Effector CD4-positive, alpha-beta T cell (primary cell): Measurements from ENCODE around the gene ZBTB22.
"Not testable (repeated sequence)": the region's sequence is repeated elsewhere in the genome, so short reads cannot be mapped to it uniquely, and the experiment has no call there.

Source experiments
- DNase-seq: peaks from one replicate; pipeline ENCODE4 v3.0.0-alpha.2; 2020

The ZBTB22 gene

GRCh38 chr6:33278810-33279209 lies 38.7 kb downstream of the ZBTB22 start:
- DNase-seq, result no peak

GRCh38 chr6:33278392-33278741 lies 39.2 kb downstream of the ZBTB22 start:
- no peak for DNase-seq

GRCh38 chr6:33277663-33278391 lies 39.7 kb downstream of the ZBTB22 start:
- DNase-seq, result no peak

DNA sequence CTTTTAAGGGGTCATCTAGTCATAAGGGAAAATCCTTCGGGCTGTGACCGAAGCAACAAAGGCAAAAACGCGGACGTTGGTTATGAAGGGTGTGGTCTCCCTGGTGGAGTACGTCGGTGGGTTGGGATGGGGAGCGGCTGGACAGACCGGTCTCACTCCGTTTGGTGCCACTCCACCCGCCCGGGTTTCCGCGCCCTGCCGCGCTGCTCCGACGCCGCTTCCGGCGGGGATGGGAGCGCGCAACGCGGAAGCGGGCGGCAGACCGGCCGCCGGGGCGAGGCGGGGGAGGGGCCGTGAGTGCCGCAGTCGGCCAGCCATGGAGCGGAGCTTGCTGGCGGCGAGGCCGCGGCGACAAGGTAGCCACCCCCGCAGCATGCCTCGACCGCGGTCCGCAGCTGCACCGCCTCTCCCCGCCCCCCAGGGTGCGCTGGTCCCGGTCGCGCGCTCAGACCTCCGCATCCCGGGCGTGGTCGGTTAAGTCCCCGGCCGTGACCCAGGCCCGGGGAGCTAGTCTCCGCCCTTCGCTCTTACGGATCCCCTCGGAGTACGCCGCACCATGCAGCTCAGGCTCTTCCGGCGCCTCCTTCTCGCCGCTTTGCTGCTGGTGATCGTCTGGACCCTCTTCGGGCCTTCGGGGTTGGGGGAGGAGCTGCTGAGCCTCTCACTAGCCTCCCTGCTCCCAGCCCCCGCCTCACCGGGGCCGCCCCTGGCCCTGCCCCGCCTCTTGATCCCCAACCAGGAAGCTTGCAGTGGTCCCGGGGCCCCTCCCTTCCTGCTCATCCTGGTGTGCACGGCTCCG lies 40.5 kb downstream of the ZBTB22 start, which contains the start of gene B3GALT4:
Gene B3GALT4 (plus strand): TSS at position 260 of the 799 bp plus-strand sequence. CDS start 297 bp downstream, at position 557.
- DNase-seq, result peak; percentile 59

DNA sequence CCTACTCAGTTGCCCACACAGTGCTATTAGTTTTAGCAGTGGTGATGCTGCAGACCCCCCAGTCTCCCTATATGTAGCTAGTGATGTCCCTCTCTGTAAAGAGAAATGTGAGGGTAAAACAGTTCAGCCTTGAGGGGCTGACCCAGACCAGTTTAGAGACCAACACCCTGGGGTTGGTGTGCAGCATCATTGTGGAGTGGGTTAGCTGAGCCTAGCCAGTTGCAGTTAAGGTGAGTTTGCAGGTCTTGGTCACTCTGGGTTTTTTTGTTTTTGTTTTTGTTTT lies 41.0 kb downstream of the ZBTB22 start:
- DNase-seq, result no peak

DNA sequence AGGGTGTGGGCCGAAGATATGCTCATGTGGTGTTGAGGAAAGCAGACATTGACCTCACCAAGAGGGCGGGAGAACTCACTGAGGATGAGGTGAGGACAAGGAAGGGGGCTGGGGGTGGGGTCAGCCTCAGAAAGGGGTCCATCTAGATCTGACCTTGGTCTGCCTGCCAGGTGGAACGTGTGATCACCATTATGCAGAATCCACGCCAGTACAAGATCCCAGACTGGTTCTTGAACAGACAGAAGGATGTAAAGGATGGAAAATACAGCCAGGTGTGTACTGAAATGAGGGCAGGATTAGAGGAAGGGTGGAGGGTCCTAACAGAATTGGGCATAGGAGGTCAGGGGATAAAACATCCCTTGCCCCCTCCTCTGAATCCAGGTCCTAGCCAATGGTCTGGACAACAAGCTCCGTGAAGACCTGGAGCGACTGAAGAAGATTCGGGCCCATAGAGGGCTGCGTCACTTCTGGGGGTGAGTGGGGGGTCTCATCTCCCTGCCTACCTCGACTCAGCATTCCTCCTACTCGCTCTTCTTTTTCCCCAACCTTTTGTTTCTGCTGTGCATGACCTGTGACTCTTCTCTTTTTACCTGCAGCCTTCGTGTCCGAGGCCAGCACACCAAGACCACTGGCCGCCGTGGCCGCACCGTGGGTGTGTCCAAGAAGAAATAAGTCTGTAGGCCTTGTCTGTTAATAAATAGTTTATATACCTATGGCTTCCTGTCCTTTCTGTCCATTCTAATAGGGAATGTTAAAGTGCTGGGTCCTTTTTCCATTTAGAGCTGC lies 41.6 kb downstream of the ZBTB22 start:
- DNase-seq, result not testable (repeated sequence)

DNA sequence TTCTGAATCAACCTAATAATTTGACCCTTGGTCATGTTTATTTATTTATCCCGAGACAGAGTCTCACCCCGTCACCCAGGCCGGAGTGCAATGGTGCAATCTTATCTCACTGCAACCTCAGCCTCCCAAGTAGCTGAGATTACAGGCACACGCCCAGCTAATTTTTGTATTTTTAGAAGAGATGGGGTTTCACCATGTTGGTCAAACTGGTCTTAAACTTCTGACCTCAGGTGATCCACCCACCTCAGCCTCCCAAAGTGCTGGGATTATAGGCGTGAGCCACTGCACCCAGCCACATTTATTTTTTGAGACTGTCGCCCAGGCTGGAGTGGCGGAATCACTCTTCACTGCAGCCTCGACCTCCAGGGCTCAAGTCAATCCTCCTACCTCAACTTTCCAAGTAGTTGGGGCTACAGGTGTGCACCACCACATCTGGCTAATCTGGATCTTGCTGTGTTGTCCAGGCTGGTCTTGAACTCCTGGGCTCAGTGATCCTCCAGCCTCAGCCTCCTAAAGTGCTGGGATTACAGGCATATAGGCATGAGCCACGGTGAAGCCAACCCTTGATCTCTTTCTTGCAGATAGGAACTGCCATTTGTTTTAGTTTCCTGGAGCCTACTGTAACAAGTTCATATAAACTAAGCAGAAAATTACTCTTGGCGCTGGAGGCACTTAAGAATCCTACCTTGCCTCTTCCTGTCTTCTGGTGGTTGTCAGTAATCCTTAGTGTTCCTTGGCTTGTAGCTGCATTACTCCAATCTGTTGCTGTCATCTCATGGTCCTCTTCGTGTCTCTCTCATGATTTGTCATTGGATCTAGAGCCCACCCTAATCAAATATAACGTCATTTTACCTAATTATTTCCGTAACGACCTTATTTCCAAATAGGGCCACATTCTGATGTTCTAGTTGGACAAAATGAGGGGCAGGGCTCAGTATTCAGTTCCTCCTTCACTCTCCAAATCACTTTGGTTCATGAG lies 43.3 kb downstream of the ZBTB22 start:
- no peak for DNase-seq

DNA sequence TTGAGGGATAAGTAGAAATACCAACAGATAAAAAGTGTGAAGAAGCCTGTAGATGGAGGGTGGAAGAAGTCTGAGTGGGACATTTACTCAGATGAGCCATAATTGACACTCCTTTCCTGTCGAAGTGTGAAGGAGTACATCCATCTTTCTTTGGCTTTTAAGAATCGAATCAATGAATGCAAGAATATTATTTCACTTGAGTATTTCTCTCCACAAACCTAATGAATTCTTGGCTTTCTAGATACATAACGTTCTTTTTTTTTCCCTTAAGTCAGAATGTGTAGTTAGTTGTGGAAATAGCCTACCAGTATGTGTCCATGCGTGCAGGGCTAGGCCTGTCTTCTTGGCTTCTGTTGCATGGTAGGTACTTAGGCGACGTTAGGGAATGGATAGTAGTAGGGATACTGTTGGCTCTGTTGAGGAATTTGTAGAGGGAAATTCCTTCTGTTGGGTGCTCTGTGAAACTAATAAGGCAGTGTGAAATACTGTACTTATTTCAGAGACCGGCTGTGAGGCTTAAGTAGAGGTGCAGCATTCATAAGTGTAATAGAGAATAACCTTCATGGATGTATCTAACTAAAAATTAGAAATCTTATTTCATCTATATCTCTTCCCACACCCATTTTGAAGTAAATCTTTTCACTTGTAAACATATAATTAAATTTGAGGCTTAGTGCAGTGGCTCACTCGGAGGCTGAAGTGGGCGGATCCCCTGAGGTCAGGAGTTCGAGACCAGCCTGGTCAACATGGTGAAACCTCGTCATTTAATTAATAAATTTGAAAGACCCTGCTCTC lies 44.2 kb downstream of the ZBTB22 start:
- DNase-seq, result no peak

DNA sequence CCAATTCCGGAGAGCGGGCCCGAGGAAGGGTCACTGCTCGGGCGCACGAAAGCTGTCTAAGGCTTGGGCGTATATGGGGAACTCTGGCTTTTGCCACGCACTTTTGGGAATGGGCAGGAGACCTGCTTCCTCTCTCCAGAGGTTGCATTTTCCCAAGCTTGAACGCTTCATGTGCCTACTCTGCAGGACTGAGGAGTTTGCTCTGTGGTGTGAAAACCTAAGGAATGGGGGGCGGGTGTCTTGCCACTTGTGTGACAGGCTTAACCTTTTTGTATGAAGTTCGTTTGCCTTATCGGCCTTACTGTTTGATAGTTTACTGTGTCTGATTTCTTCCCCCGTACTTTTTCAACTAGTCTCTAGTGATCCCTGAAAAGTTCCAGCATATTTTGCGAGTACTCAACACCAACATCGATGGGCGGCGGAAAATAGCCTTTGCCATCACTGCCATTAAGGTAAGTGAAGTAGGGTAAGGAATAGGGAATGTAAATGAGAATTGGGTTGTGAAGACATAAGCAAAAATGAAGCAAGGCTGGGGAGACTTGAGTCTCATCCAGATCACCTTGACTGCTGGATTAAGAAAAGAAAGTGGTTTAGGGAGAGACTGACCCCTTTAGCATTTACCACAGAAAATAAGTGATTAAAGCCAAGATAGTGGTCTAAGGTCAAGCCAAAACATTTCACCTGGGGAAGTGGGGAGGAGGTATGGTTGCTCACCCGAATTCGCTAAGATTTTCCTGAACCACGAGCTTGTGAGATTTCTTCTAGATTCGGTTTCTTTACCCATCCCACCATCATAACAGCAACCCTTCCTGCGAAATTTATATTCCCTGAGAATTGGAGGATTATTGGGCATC lies 45.0 kb downstream of the ZBTB22 start:
- no peak for DNase-seq

DNA sequence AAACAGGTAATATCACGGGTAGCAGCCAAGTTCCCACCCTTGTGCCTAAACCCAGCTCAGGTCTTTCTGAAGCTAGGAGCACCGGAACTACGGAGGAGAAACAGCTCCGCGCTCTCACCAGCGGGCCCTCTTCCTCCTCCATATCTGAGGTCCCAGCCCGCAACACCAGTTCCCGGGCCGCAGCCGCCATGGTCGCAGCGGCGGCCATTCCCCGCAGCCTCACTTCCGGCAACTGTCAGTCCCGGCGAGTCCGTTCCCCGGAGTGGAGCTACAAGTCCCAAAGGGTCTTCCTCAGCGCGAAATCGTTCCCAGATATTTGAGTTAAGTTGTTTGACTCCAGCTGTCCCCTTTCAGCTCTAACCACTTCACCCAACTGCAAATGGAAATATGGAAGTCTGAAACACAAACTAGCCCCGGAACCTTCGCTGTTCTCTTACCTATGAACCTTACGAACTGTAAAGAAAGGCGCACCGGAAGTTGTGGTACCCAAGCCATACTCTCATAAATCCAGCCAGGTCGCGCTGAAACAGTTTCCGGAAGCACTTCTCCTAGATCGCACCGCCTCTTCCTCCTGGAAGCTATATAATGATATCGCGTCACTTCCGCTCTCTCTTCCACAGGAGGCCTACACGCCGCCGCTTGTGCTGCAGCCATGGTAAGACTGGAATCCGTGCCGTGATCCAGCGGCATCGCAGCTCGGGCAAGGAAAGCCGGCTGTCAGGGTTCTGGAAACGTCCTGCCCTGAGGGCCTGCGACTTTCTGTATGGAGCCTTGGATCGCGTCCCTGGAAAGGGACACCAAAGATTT lies 45.9 kb downstream of the ZBTB22 start, which contains the start of the genes RPS18 and VPS52:
Gene RPS18 (plus strand): TSS at position 608 of the 807 bp plus-strand sequence. CDS start 45 bp downstream, at position 653.
Gene VPS52 (minus strand): TSS at position 409 of the 807 bp plus-strand sequence. CDS start 201 bp downstream, at position 208.
- peak; percentile 89 for DNase-seq

DNA sequence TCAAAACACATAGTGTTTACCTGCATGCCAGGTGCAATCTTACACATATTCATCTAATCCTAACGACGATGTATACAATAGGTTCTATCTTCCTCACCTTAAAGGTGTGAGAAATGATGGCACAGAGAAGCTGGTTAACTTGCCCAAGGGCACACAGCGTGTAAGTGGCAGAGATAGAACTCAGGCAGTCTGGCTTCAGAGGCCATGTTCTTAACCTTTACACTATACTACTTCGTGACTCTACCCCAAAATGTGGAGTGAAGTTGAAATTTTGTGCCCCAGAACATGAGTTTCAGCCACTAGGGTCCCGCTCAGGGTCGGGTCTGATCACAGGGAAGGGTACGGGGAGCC lies 46.5 kb downstream of the ZBTB22 start:
- no peak for DNase-seq
